Progenitor cell of endocrine pancreas (in vitro differentiated cells): ENCODE results near the gene PUM1. TPM values are rescaled to one million over a fixed set of nuclear protein-coding genes. Genes with fewer than 3 reads are reported as not detected.

ENCODE experiments used
- DNase-seq: peaks from one replicate; pipeline ENCODE4 v3.0.0; 2021; ENCODE audit warnings: low spot score; ENCODE audit not compliant: unreplicated experiment
- H3K27ac Mint-ChIP-seq: 2 replicates; pipeline ENCODE4 v1.8.0; 2021; ENCODE audit warnings: mild to moderate bottlenecking, moderate library complexity, mixed read lengths
- H3K27me3 Mint-ChIP-seq: 2 replicates; pipeline ENCODE4 v1.8.0; 2021; ENCODE audit warnings: mixed read lengths
- H3K36me3 Mint-ChIP-seq: 2 replicates; pipeline ENCODE4 v1.8.0; 2022; ENCODE audit warnings: mixed read lengths; ENCODE audit not compliant: insufficient read depth
- H3K4me1 Mint-ChIP-seq: 2 replicates; pipeline ENCODE4 v1.8.0; 2021; ENCODE audit warnings: low read depth, mixed read lengths
- H3K4me3 Mint-ChIP-seq: 2 replicates; pipeline ENCODE4 v1.8.0; 2021; ENCODE audit warnings: low read depth, mild to moderate bottlenecking, moderate library complexity, mixed read lengths
- H3K9me3 Mint-ChIP-seq: 2 replicates; pipeline ENCODE4 v1.8.0; 2021; ENCODE audit warnings: low read depth, mixed read lengths
- total RNA-seq: library from RNA; stranded (reverse); gene quantifications from 2 replicates; pipeline ENCODE4 v1.2.1, GENCODE V29; 2021
- TF ChIP-seq, protein P1 (sequence below): fragments of 200-600 bp; sonication (generic); IDR thresholded peaks from one replicate; pipeline ENCODE4 v1.5.0; 2021; ENCODE audit warnings: antibody characterized with exemption, mild to moderate bottlenecking; ENCODE audit not compliant: unreplicated experiment

Gene PUM1
- total RNA-seq, 1 donor from 2014 or later = 249 TPM

DNA sequence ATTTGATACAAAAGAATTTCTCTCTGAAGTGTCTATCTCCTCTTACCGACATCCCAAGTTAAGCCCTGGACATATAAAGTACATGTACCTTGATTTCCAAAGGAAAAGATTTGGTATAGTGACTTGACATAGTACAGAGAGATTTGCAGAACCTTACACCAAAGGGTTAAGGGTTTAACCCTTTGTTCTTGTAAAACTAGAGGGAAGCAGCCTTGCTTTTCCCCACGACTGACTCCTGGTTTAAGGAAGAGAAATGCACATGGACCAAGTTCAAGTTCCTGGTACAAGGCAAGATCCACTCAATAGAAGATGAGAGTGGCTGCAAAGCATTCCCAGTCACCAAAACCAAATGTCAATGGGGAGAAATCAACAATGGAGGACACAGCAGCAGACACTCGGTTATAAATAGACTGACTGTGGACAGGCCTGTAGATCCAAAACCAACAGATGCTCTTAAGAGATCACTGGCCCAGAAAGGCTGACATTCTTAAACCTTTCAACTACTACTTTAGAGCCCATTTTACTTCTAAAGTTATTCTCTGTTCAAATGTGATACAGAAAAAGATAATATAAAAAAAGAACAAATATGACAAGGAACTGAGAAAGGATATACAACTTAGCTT lies 69.4 kb downstream of the PUM1 start:
- peak overlapping the region; percentile 63 for H3K27ac Mint-ChIP-seq
- no peaks in the 10 kb centered on the region for H3K9me3 Mint-ChIP-seq
- H3K4me3 Mint-ChIP-seq = no peak overlapping the region
- H3K27me3 Mint-ChIP-seq = no peaks in the 10 kb centered on the region
- TF ChIP-seq, protein P1, sequence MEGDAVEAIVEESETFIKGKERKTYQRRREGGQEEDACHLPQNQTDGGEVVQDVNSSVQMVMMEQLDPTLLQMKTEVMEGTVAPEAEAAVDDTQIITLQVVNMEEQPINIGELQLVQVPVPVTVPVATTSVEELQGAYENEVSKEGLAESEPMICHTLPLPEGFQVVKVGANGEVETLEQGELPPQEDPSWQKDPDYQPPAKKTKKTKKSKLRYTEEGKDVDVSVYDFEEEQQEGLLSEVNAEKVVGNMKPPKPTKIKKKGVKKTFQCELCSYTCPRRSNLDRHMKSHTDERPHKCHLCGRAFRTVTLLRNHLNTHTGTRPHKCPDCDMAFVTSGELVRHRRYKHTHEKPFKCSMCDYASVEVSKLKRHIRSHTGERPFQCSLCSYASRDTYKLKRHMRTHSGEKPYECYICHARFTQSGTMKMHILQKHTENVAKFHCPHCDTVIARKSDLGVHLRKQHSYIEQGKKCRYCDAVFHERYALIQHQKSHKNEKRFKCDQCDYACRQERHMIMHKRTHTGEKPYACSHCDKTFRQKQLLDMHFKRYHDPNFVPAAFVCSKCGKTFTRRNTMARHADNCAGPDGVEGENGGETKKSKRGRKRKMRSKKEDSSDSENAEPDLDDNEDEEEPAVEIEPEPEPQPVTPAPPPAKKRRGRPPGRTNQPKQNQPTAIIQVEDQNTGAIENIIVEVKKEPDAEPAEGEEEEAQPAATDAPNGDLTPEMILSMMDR = no peak
- peaks cover 28% of the 10 kb centered on the region for H3K36me3 Mint-ChIP-seq
- DNase-seq = no peak
- peaks cover 3% of the 10 kb centered on the region for H3K4me1 Mint-ChIP-seq

- H3K4me1 Mint-ChIP-seq = peaks cover 23% of the 10 kb centered on the region
- H3K4me3 Mint-ChIP-seq = no peak overlapping the region
- peak overlapping the region; percentile 65 for H3K27ac Mint-ChIP-seq
- H3K9me3 Mint-ChIP-seq = no peaks in the 10 kb centered on the region
- no peaks in the 10 kb centered on the region for H3K27me3 Mint-ChIP-seq
- peaks cover 39% of the 10 kb centered on the region for H3K36me3 Mint-ChIP-seq
- DNase-seq = no peak
- TF ChIP-seq, protein P1 = no peak
These were observed 73.5 kb downstream of the PUM1 start for GRCh38 chr1:30991862-30992606.

DNA sequence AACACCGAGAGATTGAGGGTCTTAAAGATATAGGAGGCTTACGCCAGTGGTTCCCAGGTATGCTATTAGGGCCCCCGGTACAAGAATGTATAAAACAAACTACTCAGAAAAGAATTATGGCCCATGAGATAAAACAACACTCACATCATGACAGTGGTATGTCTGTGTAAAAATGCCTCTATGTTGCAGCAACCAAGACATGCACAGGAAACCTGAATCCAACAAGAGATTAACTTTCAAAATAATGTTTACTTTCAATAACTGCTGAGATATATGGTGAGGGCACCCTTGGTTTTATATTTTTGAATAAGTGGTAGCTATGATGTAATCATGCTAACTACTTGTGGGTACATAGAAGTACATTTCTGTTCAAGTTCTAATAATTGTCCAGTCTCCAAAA lies 74.9 kb downstream of the PUM1 start:
- Mint-ChIP-seq H3K36me3 (peaks cover 31% of the 10 kb centered on the region), H3K27ac (peak overlapping the region; percentile 62), H3K4me3 (no peak overlapping the region)

GRCh38 chr1:30988045-30988444 lies 77.5 kb downstream of the PUM1 start:
- TF ChIP-seq, protein P1 = no peak
- H3K27me3 Mint-ChIP-seq = no peaks in the 10 kb centered on the region
- no peaks in the 10 kb centered on the region for H3K9me3 Mint-ChIP-seq
- no peak for DNase-seq
- H3K36me3 Mint-ChIP-seq = peaks cover 27% of the 10 kb centered on the region
- H3K4me1 Mint-ChIP-seq = peaks cover 47% of the 10 kb centered on the region
- H3K27ac Mint-ChIP-seq = peak overlapping the region; percentile 81
- no peak overlapping the region for H3K4me3 Mint-ChIP-seq

More for the DNA sequence above, 74.9 kb downstream of the PUM1 start:
- Mint-ChIP-seq H3K4me1 (peaks cover 29% of the 10 kb centered on the region), H3K27me3 (no peaks in the 10 kb centered on the region), H3K9me3 (no peaks in the 10 kb centered on the region)
- no peak for DNase-seq
- TF ChIP-seq, protein P1 = no peak

GRCh38 chr1:30986755-30987154 lies 78.8 kb downstream of the PUM1 start:
- peaks cover 26% of the 10 kb centered on the region for H3K36me3 Mint-ChIP-seq
- H3K9me3 Mint-ChIP-seq = no peaks in the 10 kb centered on the region
- TF ChIP-seq, protein P1 = no peak
- H3K27me3 Mint-ChIP-seq = no peaks in the 10 kb centered on the region
- H3K4me1 Mint-ChIP-seq = peaks cover 56% of the 10 kb centered on the region
- DNase-seq = no peak
- H3K4me3 Mint-ChIP-seq = no peak overlapping the region
- H3K27ac Mint-ChIP-seq = peak overlapping the region; percentile 65
